ENCODE measurements around the gene RBFOX2.

The RBFOX2 gene

DNA sequence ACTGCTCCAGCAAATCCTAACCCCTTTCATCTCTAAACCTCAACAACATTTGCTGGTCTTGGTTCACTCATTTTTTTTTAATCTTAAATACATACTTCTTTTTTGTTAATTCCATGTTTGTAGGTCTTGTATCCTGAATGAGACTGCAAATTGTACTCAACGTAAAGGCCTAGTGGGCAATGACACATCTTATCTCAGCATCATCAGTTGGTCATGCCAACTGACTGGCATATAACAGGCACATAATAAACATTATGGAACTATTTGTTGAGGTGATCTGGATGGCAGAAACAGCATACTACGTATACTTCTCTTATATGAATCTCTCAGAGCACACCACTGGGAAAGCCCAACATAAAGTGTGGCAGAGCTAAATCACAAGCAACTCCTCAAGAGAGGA is 116.7 kb downstream of the RBFOX2 start:
- Mint-ChIP-seq H3K4me1 (peaks cover 65% of the 10 kb centered on the region), H3K36me3 (ENCODE audit: low read depth) (peaks cover 4% of the 10 kb centered on the region), H3K27ac (no peak overlapping the region), H3K9me3 (no peaks in the 10 kb centered on the region), H3K4me3 (no peak overlapping the region), H3K27me3 (ENCODE audit: low read depth, poor library complexity) (no peaks in the 10 kb centered on the region)
- TF ChIP-seq, protein P1, sequence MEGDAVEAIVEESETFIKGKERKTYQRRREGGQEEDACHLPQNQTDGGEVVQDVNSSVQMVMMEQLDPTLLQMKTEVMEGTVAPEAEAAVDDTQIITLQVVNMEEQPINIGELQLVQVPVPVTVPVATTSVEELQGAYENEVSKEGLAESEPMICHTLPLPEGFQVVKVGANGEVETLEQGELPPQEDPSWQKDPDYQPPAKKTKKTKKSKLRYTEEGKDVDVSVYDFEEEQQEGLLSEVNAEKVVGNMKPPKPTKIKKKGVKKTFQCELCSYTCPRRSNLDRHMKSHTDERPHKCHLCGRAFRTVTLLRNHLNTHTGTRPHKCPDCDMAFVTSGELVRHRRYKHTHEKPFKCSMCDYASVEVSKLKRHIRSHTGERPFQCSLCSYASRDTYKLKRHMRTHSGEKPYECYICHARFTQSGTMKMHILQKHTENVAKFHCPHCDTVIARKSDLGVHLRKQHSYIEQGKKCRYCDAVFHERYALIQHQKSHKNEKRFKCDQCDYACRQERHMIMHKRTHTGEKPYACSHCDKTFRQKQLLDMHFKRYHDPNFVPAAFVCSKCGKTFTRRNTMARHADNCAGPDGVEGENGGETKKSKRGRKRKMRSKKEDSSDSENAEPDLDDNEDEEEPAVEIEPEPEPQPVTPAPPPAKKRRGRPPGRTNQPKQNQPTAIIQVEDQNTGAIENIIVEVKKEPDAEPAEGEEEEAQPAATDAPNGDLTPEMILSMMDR (IDR thresholded peaks at IDR 0.05), result no peak
- no peak for DNase-seq

DNA sequence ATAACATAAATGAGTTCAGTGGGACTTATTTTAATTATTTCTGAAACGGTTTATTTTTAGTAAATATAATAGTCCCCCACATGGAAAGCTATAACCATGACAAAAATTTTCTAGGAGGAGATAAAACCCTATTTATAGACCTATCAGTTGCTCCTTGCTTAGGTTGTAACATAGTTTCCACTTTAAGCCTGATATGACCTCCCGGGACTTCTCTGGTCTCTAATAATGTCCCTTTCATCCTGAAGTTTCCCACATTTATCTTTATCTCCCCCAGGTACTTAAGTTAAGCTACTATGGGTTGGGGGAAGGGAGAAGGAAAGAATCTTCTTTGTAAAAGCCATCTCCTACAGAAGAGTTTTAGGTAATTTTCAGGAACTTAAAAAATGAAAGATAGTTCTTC is 117.7 kb downstream of the RBFOX2 start:
- no peaks in the 10 kb centered on the region for H3K9me3 Mint-ChIP-seq
- H3K27ac Mint-ChIP-seq, result no peak overlapping the region
- peaks cover 4% of the 10 kb centered on the region for H3K36me3 Mint-ChIP-seq (ENCODE audit: low read depth)
- TF ChIP-seq, protein P1 (IDR thresholded peaks at IDR 0.05), result no peak
- no peaks in the 10 kb centered on the region for H3K27me3 Mint-ChIP-seq (ENCODE audit: low read depth, poor library complexity)
- peaks cover 58% of the 10 kb centered on the region for H3K4me1 Mint-ChIP-seq
- H3K4me3 Mint-ChIP-seq, result no peak overlapping the region
- no peak for DNase-seq

DNA sequence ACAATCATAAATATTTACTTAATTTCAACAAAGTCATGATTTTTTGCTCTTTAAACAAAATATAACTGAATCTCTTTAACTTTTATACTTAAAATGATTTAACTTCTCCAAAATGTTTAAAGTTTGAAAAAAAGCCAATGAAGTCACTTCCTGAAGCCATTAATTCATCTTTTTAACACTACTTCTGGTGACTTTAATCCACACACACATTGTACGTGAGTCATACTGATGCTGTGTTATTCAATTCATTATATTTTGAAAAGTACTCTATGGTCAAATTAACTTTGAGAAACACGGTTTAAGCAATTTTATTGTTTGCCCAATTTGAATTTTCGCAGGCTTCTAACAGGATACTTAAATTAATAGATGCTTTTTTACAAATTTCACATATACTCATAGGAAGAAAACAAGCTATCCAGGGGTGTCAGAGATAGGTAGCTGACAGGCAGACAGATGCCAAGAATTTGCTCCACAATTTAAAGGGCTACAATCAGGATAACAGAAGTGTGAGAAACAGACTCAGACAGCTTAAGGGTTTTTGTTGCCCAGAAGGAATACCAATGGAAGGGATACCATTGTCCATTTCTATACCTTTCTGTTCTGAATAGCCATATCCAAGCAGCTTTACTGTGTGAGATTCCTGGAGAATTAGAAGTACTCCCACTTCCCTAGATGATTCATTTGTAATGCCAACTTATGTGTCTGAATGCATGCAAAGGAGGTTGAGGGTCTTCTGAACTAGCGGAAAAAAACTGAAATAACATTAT is 118.4 kb downstream of the RBFOX2 start:
- TF ChIP-seq, protein P1 (IDR thresholded peaks at IDR 0.05), result no peak
- no peak overlapping the region for H3K27ac Mint-ChIP-seq
- H3K4me3 Mint-ChIP-seq, result no peak overlapping the region
- peaks cover 52% of the 10 kb centered on the region for H3K4me1 Mint-ChIP-seq
- no peaks in the 10 kb centered on the region for H3K9me3 Mint-ChIP-seq
- H3K27me3 Mint-ChIP-seq (ENCODE audit: low read depth, poor library complexity), result no peaks in the 10 kb centered on the region
- peaks cover 4% of the 10 kb centered on the region for H3K36me3 Mint-ChIP-seq (ENCODE audit: low read depth)
- DNase-seq, result no peak

DNA sequence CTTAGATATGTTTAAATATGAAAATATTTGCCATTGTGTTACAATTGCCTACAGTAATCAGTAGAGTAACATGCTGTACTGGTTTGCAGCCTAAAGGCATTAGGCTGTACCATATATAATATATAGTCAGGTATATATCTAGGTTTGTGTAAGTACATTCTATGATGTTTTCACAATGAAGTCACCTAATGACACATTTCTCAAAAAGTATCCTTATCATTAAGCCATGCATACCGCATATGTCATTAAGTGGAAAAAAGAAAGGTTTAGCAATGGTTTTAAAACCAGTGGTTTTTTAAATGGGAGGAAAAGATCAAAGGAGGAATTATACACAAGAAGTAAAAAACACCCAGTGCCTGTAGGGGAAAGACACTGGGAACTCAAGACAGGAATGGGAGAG is 122.7 kb downstream of the RBFOX2 start:
- TF ChIP-seq, protein P1 (IDR thresholded peaks at IDR 0.05), result no peak
- DNase-seq, result no peak
- H3K4me3 Mint-ChIP-seq, result no peak overlapping the region
- peaks cover 45% of the 10 kb centered on the region for H3K4me1 Mint-ChIP-seq
- H3K9me3 Mint-ChIP-seq, result no peaks in the 10 kb centered on the region
- H3K27me3 Mint-ChIP-seq (ENCODE audit: low read depth, poor library complexity), result no peaks in the 10 kb centered on the region
- peaks cover 12% of the 10 kb centered on the region for H3K36me3 Mint-ChIP-seq (ENCODE audit: low read depth)
- no peak overlapping the region for H3K27ac Mint-ChIP-seq

DNA sequence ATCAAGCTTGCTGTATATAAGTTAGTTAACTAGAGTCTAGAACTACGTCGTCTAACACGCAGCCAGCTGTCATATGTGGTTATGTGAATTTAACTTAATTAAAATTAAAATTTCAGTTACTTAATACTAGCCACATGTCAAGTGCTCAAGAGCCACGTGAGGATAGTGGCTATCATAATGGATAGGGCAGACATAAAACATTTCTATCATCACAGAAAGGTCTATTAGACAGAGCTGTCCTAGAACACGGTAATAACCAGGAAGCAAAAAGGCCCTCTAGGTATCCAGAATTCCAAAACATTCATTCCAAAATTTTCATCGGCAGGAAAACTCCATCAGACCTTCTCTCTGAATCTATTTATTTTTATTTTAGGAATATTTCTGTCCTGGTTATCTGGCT is 123.9 kb downstream of the RBFOX2 start:
- H3K27ac Mint-ChIP-seq, result no peak overlapping the region
- DNase-seq, result no peak
- no peaks in the 10 kb centered on the region for H3K27me3 Mint-ChIP-seq (ENCODE audit: low read depth, poor library complexity)

More for the DNA sequence above, 123.9 kb downstream of the RBFOX2 start:
- H3K9me3 Mint-ChIP-seq, result no peaks in the 10 kb centered on the region
- TF ChIP-seq, protein P1 (IDR thresholded peaks at IDR 0.05), result no peak
- H3K36me3 Mint-ChIP-seq (ENCODE audit: low read depth), result peaks cover 12% of the 10 kb centered on the region
- H3K4me3 Mint-ChIP-seq, result no peak overlapping the region
- H3K4me1 Mint-ChIP-seq, result peaks cover 45% of the 10 kb centered on the region

Data from nephron progenitor cell (in vitro differentiated cells).